GM21619 (cell line): ENCODE measurements around the gene SUMF1.
"Not testable (repeated sequence)": the region's sequence is repeated elsewhere in the genome, so short reads cannot be mapped to it uniquely, and the experiment has no call there.

Experiments used
- ATAC-seq: cut with Tn5 transposase; IDR thresholded peaks from one replicate; pipeline ENCODE4 v1.9.1; 2021; ENCODE audit not compliant: unreplicated experiment

Gene SUMF1

GRCh38 chr3:4340411-4341335 is 126.4 kb downstream of the SUMF1 start:
- no peak for ATAC-seq

- no peak for ATAC-seq
Measured at GRCh38 chr3:4340077-4340410, 127.0 kb downstream of the SUMF1 start.

- ATAC-seq, result no peak
Measured at GRCh38 chr3:4338751-4339150, 128.3 kb downstream of the SUMF1 start.

- ATAC-seq, result no peak
Measured at GRCh38 chr3:4336850-4337546, 130.1 kb downstream of the SUMF1 start.

- ATAC-seq, result no peak
Measured at GRCh38 chr3:4335840-4336562, 131.1 kb downstream of the SUMF1 start.

- no peak for ATAC-seq
Measured at GRCh38 chr3:4334548-4334947, 132.5 kb downstream of the SUMF1 start.

GRCh38 chr3:4332991-4333390 is 134.1 kb downstream of the SUMF1 start:
- ATAC-seq, result no peak

GRCh38 chr3:4332574-4332973 is 134.5 kb downstream of the SUMF1 start:
- ATAC-seq, result no peak

GRCh38 chr3:4332111-4332510 is 135.0 kb downstream of the SUMF1 start:
- ATAC-seq, result no peak

GRCh38 chr3:4329806-4330205 is 137.3 kb downstream of the SUMF1 start:
- ATAC-seq, result not testable (repeated sequence)

GRCh38 chr3:4326868-4327267 is 140.2 kb downstream of the SUMF1 start:
- no peak for ATAC-seq

GRCh38 chr3:4323246-4324027 is 143.6 kb downstream of the SUMF1 start:
- ATAC-seq, result no peak

GRCh38 chr3:4322635-4323034 is 144.4 kb downstream of the SUMF1 start:
- no peak for ATAC-seq

- no peak for ATAC-seq
Measured at GRCh38 chr3:4321732-4322131, 145.3 kb downstream of the SUMF1 start.

- ATAC-seq, result no peak
Measured at GRCh38 chr3:4320096-4320911, 146.8 kb downstream of the SUMF1 start.

GRCh38 chr3:4314688-4315087 is 152.4 kb downstream of the SUMF1 start:
- ATAC-seq, result no peak

- no peak for ATAC-seq
Measured at GRCh38 chr3:4313606-4314293, 153.3 kb downstream of the SUMF1 start.

- ATAC-seq, result no peak
Measured at GRCh38 chr3:4311496-4311895, 155.6 kb downstream of the SUMF1 start.
